ENCODE data around the gene TCHP. TPM values are rescaled to one million over a fixed set of nuclear protein-coding genes. Genes with fewer than 3 reads are reported as not detected.
A peak's percentile ranks its signal among the peaks of the same experiment; 100 is the strongest.
"Not testable (repeated sequence)": the region's sequence is repeated elsewhere in the genome, so short reads cannot be mapped to it uniquely, and the experiment has no call there.

Gene TCHP
- polyA plus RNA-seq, 4 donors: 20.8 to 32.9 (median 26.6) TPM

- DNase-seq (ENCODE audit: low read depth in 4 of 4, low spot score in 2 of 4): no peak
These were observed 20.6 kb upstream of the TCHP start for GRCh38 chr12:109879351-109880042.

GRCh38 chr12:109880043-109880931, 19.8 kb upstream of the TCHP start, which contains the start of gene GLTP:
GLTP (minus strand) TSS chr12:109880541; CDS start chr12:109880374, 167 bp downstream.
- peak in 2 of 4 donors; percentile 68 to 81 for DNase-seq (ENCODE audit: low read depth in 4 of 4, low spot score in 2 of 4)

- no peak for DNase-seq (ENCODE audit: low read depth in 4 of 4, low spot score in 2 of 4)
These were observed 19.1 kb upstream of the TCHP start for GRCh38 chr12:109880938-109881337.

- no peak for DNase-seq (ENCODE audit: low read depth in 4 of 4, low spot score in 2 of 4)
These were observed 18.3 kb upstream of the TCHP start for GRCh38 chr12:109881752-109882151.

- DNase-seq (ENCODE audit: low read depth in 4 of 4, low spot score in 2 of 4): no peak
These were observed 16.6 kb upstream of the TCHP start for GRCh38 chr12:109883461-109883860.

- no peak for DNase-seq (ENCODE audit: low read depth in 4 of 4, low spot score in 2 of 4)
These were observed 14.5 kb upstream of the TCHP start for GRCh38 chr12:109885616-109886015.

GRCh38 chr12:109888179-109889020, 11.7 kb upstream of the TCHP start:
- no peak for DNase-seq (ENCODE audit: low read depth in 4 of 4, low spot score in 2 of 4)

- no peak for DNase-seq (ENCODE audit: low read depth in 4 of 4, low spot score in 2 of 4)
These were observed 9.4 kb upstream of the TCHP start for GRCh38 chr12:109890620-109891170.

GRCh38 chr12:109891731-109892130, 8.3 kb upstream of the TCHP start:
- not testable (repeated sequence) for DNase-seq (ENCODE audit: low read depth in 4 of 4, low spot score in 2 of 4)

GRCh38 chr12:109892165-109892715, 7.8 kb upstream of the TCHP start:
- DNase-seq (ENCODE audit: low read depth in 4 of 4, low spot score in 2 of 4): no peak

GRCh38 chr12:109892748-109893147, 7.3 kb upstream of the TCHP start:
- no peak for DNase-seq (ENCODE audit: low read depth in 4 of 4, low spot score in 2 of 4)

GRCh38 chr12:109893261-109893995, 6.6 kb upstream of the TCHP start:
- no peak for DNase-seq (ENCODE audit: low read depth in 4 of 4, low spot score in 2 of 4)

GRCh38 chr12:109894939-109895338, 5.1 kb upstream of the TCHP start:
- no peak for DNase-seq (ENCODE audit: low read depth in 4 of 4, low spot score in 2 of 4)

- DNase-seq (ENCODE audit: low read depth in 4 of 4, low spot score in 2 of 4): no peak
These were observed 3.9 kb upstream of the TCHP start for GRCh38 chr12:109896188-109896587.

GRCh38 chr12:109897029-109897428, 3.0 kb upstream of the TCHP start:
- DNase-seq (ENCODE audit: low read depth in 4 of 4, low spot score in 2 of 4): no peak

- not testable (repeated sequence) for DNase-seq (ENCODE audit: low read depth in 4 of 4, low spot score in 2 of 4)
These were observed 729 bp upstream of the TCHP start for GRCh38 chr12:109899345-109899744.

GRCh38 chr12:109900752-109901580, 892 bp downstream of the TCHP start:
- DNase-seq (ENCODE audit: low read depth in 4 of 4, low spot score in 2 of 4): no peak

GRCh38 chr12:109902891-109903418, 2.9 kb downstream of the TCHP start:
- no peak for DNase-seq (ENCODE audit: low read depth in 4 of 4, low spot score in 2 of 4)
